Activated CD4-positive, alpha-beta T cell treated with anti-CD3 and anti-CD28 coated beads, Interleukin-10, Interleukin-2, amounts not matched to agents 100 ng/mL and 50 ng/mL, durations not matched to agents 16 hours and 8 hours (primary cell): ENCODE data around the gene ST7.
"Not testable (repeated sequence)": the region's sequence is repeated elsewhere in the genome, so short reads cannot be mapped to it uniquely, and the experiment has no call there.

Source experiments
- DNase-seq: peaks from one replicate; pipeline ENCODE4 v3.0.0-alpha.2; 2020

ST7 gene

DNA sequence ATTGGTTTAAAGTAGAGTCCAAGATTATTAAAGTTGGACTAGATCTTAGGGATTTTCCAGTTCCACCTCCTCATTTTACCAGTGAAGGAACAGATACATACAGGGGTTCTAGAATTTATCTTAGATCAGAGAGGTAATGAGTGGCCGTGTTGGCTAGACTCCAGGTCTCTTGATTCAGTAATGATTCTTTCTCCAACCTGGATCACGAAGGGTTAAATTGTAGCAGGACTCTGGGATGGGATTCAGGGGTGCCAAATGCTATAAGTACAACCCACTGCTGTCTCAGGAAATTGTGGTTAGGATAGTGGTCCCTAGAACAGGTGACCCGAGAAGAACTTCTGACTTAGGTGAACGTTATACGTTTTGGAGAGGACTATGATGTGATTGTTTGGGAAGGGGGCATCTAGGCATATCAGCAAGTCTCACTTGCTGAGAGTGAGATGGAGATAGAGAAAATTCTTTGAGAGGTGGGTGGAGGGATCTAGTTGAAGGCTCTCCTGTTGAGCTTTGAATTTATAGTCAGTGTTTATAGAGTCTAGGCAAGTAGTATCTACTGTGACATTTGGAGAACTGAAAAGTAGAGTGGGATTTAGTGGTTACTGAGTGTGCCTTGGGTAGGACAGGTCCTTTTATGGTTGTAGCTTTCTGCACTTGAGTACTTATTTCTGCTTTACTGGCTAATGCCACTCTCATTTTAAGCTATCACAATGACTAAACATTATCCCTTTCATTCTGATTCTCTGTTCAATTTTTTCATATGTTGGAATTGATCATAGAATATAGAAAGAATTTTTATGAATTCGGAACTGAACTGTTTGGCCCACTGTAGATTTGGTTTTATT is 58.3 kb downstream of the ST7 start:
- peak; percentile 79 for DNase-seq

DNA sequence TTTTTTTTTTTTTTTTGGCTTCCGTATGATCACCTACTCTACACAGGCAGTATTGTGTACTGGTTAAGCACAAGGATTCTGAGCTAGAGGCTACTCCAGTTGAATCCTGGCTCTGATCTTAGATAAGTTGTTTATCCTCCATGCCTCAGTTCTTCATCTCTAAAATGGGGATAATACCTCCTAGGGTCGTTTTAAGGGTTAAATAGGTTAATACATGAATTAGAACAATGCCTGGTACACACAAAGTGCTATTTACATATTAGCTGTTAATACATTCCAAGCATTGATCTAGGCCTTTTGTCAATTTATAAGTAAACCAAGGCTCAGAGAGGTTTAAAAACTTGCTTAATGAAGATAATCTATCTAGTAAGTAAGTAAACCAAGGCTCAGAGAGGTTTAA is 59.0 kb downstream of the ST7 start:
- DNase-seq: no peak

DNA sequence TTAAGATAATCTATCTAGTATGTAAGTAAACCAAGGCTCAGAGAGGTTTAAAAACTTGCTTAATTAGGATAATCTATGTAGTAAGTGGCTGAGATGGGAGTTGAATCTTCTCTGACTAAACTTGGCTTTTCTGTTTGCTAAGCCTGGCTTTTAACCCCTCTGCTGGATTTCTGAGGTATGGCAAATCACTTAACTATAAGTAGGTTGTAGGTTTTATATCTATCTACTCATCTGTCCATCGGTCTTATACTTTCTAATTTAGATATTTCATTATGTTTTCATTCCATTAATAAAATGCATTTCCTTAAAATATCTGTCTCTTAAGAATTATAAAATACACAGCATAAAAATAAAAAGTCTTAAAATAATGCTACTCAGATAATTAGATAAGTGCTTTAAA is 59.4 kb downstream of the ST7 start:
- DNase-seq: peak; percentile 62

DNA sequence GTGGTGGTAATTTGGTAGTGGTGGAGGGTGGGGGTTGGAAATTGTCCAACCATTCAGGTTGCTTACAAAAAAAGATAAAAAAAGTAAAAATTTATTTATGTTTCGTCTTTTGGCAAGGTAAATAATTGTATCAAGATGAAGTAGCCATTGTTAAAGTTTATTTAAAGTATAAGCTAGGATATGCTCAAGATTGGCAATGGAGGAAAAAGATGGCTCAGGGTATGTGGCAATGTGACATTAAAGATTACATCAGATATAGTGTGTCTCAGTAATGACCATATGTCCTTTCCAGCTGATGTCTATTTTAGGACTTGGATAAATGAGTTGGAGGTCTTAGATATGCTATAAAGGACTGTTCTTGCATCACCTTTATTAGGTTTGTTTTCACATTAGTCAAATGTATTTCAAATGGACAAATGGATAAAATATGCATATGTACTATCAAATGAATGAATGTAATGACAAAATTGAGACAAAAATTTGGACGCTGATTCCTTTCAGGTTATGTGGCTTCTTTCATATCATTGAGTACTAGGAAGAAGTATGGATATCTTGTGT is 60.9 kb downstream of the ST7 start:
- DNase-seq: no peak

DNA sequence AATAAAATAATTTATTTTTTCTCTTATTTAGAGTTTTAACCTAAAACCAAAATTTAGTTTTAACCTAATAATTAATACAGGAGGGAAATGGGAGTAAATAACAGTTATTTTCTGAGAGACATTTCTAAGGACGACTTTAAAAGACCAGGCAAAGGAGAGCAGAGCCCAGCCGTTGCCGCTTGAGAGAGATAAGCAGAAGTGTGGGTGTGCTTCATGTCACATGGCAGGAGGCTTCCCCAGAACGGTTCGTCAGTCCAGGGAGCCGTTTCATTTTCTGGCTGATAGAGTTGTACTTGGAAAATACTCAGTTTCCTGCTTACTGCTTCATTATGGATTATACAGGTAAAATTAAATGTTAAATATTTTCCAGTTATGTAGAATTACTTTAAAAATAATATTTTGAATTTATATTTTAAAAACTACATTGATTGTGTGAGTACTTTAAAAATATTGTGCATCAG is 61.4 kb downstream of the ST7 start:
- DNase-seq: peak; percentile 48

DNA sequence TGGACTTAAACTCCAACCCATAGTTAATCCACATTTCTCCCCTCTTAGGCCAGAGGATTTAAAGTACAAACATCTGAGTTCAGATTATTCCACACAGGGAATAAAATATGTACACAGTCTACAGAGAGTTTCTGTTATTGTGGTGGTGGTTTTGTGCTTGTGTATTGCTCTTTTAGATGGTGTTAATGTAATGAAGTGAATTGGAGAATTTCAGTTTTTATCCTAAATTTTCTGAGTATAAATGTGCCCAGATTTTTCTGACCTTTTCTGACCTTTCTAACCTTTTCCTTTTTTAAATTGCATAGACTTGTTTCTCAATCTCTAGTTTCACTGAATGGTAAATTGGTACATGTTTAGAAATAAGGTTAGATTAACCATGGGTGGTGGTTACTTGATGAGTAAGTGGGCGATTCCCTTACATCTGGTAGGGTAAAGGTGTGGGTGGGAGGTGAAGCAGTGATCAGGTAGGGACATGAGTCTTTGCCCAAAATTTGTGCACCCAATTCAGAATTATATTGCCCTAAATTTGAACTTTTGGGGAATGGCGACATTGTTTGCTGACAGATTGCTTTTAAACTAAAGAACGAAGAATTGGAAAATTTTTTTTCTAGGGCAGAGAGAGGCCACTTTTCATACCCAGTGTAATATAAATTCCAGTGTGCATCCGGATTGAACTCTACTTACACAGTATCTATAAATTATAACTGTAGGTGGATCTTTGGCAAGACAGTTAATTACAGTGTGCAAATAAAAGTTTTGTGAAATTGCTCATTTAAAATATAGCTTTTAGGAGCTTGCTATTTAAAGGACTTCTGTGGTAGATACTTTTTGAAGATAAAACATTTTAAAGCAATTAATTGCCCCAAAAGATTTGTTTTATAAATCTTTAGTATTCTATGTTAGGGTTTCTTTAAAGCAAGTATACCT is 62.2 kb downstream of the ST7 start:
- peak; percentile 30 for DNase-seq

DNA sequence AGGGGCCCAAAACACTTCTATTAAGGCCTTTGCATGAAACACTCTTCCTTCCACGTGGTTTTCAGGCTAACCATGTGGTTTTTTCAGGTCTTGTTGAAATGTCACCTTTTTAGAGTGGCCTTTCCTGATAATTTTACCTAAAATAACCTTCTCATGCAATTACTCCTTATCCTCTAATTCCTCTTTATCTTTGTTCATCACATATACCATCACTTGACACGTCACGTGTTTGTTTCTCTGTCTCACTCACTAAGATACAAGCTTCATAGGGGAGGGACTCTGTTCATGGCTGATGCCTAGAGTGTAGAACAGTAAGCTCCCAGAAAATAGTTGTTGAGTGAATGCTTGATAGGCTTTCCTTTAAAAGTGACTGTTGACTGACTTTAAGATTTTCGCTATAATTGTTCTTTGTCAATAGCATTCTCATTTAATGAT is 63.7 kb downstream of the ST7 start:
- no peak for DNase-seq

DNA sequence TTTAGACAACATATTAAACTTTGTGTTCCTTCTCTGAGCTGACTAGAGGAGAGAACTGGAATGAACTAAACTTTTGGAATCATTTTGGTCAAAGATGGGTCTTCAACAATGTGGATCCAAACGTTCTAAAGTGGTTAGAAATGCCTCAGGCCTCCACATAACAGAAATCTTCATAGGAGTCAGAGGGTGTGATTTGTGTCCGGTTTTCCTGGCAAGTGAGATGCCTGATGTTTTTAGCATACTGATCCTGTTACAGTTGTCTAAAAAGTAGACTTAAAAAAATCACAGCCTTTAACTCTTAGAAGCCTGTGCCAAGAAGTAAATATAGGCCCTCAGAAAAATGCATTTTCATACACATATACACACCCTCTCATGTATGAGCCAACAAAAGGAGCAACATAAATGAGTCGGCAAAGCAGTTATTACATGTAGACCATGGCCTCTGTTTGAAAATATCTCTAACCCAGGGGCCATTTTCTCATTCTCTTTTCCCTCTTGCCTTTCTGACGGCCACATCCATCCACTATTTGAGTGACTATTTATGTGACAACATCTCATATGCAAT is 64.5 kb downstream of the ST7 start:
- no peak for DNase-seq

DNA sequence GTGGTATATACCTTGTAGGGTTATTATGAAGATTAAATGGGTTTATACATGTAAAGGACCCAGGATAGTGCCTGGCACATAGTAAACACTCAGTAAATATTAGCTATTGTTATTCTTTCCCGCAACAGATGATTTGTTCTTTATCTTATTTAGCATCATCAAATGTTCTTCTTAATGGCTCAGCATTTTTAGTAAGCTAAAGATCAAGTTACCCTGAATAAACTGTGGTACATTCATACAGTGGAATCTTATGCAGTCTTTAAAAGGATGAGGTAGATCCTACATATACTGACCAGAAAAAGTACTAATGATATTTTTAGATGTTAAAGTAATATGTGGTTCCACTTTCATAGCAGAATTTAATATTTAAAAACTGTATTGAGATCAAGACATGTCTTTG is 65.4 kb downstream of the ST7 start:
- no peak for DNase-seq

DNA sequence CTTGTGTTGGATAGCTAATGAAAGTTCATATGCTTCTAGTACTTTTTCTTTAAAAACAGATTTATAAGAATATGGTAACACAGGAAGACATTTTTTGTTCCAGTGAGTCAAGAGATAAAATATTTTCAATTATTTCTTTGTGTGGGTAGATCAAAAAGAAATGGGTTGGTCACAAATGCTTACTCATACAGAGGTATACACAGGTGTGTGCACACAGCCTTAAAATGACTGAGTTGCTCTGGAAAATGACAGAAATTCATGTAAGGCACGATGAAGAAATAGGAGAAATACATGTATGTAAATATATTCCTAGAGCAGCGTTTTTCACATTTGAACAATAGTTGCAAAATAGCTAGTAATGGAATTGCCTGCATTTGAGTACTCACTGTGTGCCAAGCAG is 66.0 kb downstream of the ST7 start:
- no peak for DNase-seq

DNA sequence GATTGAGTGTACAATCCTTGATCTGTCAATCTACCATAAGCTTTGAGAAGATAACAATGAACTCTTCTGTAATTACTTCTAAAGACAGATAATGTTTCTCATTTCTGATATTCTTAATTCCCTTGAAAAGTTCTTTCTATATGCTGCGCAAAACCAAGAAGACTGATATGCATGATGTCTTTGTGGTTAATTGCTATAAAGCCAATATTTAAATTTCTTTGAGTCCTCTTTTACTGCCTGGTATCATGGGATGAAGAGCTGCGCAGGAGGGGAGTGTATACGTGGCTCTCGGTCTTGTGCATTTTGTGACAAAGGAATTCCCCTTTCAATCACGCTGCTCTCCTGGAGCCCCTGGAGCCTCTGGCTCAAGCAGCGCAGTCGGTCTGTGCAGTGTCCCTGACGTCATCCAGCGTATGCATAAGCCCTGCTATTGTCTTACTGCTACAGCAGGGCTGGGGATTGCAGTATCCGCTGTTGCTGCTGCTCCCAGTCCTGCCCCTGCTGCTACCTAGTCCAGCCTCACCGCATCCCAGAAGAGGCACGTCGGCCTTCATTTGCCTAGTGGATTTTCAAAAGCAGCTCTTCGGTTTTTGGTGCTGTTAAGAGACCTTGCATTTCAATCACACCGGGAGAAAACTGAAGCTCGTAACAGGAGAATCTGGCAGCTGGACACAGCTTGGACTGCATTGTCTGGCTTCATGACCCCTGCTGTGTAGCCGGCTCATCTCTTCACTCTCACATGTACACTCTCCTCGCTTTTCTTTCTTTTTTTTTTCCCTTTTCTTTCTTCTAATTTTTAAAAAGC is 66.7 kb downstream of the ST7 start:
- DNase-seq: no peak

DNA sequence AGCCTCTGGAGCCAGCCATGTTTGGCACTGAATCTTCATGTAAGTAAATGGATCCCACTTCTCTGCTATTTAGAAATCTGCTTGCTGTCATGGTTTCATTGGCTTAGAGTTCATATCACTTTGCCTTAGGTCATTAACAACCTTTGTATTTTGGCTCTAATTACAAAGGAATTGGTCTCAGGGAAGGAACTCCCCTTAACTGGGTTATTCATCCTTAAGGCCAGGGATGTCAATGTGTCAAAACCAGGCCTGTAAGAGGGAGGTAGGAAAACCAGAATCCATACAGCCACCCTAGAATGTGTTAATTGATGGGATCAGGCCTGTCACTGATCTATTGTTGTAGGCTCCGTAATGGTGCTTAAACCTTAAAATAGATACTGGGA is 67.3 kb downstream of the ST7 start:
- DNase-seq: no peak

DNA sequence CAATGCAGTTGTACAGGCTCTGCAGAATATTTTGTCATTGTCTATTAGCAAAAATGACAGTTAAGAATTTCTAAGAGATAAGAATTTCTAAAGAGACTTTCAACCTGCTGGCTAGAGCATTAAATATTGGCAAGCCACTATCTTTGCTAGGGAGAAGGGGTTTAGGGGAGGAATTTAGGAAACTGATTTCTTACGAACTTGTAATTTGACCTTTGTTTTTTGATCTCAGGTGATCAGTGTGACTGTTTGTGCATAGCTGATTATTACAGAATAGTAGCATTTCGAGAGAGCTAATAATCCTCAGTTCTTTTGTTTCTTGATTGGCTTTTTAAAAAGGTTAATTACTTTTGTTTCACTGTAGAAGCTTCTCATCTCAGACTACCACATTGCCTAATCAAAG is 68.1 kb downstream of the ST7 start:
- no peak for DNase-seq

DNA sequence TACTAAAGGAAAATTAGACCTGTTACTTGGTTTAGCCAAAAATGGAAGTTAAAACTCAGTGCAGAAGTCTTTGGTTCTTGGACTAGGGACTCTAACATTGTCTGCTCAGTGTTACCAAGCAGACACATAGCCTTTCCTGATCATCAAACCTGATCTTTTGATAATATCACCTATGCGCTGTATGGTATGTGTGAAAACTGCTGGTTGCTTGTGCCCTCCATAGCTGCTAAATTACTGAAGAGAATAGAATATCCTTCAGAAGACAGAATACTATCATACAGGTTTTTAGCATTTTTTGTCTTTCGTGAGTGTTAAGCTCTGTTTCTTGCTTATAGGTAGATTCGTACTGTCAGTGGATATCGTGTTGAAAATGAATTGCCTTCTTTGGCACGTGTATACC is 68.7 kb downstream of the ST7 start:
- DNase-seq: no peak

DNA sequence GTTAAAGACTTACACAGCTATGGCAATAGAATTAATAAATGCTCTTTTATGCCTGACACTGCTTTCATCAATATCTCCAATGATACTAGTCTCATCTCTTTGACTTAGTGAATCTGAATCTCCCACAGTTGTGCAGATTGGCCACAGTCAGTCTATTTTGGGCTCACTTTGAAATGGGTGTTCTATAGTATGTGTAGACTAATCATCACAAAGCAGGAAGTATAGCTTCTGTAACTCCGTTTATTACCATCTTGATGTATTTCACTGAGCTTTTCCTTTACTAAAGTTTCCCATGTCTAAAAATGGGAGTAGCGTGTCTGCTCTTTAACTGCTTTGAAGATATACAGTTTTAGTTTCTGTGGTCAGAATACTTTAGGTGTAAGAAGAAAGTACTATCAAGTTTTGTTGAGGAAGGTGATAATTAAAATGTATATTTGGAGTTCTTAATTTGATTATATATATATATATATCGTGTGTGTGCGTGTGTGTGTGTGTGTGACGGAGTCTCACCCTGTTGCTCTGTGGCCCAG is 70.1 kb downstream of the ST7 start:
- DNase-seq: peak; percentile 31

DNA sequence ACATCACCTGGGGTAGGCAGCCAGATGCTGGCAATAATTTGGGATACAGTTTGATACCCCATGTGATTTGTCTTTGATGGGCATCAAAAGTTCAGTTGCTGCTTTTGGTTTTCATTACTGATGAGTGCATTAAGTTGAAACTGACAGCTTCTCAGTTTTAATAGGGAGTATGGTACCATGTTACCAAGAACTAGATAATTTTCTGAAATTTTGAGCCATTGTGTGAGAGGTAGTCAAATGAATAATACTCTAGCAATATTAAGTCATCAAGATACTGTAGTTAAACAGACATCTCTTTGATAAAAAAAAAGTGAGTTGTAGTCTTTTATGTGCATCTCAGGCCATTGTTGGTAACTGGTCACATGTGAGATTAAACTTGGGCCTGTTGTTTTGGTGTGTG is 71.5 kb downstream of the ST7 start:
- peak; percentile 49 for DNase-seq

DNA sequence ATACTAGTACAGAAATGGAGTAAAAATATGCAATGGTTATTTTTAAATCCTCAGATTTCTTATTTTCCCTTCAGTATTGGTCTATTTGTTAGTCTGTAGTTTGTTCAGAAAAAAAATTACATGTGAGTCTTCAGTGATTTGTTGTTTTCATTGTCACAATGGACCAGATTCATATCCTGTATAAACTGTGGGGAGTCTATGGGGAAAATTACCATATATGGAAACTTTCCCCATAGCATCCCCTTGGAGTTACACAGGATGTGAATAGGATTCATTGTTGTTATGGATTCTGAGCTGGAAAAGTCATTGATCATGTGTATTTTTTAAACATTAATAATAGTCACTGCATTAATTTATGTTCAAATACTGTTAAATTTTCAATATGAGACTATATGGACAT is 72.6 kb downstream of the ST7 start:
- DNase-seq: no peak

DNA sequence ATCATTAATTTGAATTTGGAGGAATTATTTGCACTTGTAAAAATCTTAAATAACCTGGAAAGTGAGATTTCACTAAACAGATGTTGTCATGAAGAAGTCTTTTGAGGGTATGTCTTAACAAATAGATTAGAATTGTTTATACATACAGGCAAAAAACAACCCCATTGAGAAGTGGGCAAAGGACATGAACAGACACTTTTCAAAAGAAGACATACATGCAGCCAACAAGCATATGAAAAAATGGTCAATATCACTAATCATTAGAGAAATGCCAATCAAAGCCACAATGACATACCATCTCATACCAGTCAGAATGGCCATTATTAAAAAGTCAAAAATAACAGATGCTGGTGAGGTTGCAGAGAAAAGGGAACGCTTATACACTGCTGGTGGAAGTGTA is 77.0 kb downstream of the ST7 start:
- not testable (repeated sequence) for DNase-seq

DNA sequence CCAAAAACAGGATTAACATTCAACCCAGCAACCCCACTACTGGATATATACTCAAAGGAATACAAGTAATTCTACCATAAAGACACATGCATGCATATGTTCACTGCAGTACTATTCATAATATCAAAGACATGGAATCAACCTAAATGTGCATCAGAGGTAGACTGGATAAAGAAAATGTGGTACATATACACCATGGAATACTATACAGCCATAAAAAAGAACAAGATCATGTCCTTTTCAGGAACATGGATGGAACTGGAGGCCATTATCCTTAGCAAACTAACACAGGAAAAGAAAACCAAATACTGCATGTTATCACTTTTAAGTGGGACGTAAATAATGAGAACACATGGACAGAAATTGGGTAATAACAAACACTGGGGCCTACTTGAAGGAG is 77.5 kb downstream of the ST7 start:
- DNase-seq: not testable (repeated sequence)

DNA sequence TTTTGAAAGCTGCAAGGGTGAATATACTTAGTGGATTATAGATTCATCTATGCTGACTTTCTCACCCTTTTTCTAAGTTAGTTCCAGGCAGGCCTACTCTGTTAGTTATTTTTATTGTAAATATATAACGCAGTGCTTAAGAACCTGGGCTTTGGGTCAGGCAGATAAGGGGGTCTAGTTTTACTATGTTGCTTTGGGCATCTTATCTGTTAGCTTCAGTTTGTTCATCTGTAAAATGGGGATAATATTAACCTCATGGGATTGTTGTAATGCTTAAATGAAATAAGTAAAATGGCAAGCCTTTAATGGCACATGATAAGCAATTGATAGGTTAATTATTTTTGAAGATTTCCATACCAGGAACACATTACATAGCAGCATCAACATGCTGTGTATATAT is 79.5 kb downstream of the ST7 start:
- DNase-seq: no peak

DNA sequence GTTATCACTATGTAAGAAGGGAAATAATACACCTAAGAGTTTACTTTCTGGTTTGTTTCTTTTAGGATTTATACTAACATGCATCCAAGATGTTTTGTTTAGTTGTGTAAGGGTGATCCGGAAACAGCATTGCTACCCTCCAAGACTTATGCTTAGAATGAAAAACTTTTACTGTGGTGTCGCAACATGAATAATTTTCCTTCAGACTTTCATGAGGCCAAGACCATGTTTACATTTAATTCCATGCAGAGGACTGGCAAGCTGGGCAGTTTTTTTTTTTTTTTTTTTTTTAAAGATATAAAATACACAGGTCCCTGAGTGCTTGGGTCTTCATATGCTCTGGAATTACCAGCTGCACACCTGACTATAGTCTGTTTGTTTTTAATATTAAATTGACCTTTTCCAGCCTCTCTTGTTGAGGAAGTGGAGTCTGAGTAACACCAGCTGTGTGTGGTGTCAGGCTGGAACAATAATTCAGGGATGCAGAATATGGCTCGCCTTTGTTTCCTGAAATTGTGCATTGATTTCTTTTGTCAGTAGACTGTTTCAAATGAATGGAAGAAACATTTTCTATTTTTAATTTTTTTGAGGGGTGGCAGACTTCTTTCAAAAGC is 81.7 kb downstream of the ST7 start:
- no peak for DNase-seq

DNA sequence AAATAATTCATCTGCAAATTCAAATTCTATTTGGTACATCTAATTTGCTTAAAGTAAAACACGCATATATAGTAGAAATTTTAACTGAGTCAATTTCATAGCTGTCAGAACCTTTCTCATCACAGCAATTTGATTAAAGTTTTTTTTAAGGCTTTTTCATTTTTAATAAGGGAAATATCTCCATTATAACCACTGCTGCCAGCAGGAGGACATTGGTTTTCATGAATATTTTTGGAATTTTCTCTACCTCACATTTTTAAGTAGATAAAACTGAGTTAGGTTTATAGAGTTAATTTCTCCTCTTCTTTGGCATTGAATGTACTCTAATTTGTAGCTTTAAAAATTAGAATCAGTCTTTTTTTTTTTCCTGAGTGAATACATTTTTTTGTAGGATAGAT is 82.2 kb downstream of the ST7 start:
- DNase-seq: no peak
